ENCODE data around the gene MLLT1.
A peak's percentile ranks its signal among the peaks of the same experiment; 100 is the strongest.

MLLT1 gene

DNA sequence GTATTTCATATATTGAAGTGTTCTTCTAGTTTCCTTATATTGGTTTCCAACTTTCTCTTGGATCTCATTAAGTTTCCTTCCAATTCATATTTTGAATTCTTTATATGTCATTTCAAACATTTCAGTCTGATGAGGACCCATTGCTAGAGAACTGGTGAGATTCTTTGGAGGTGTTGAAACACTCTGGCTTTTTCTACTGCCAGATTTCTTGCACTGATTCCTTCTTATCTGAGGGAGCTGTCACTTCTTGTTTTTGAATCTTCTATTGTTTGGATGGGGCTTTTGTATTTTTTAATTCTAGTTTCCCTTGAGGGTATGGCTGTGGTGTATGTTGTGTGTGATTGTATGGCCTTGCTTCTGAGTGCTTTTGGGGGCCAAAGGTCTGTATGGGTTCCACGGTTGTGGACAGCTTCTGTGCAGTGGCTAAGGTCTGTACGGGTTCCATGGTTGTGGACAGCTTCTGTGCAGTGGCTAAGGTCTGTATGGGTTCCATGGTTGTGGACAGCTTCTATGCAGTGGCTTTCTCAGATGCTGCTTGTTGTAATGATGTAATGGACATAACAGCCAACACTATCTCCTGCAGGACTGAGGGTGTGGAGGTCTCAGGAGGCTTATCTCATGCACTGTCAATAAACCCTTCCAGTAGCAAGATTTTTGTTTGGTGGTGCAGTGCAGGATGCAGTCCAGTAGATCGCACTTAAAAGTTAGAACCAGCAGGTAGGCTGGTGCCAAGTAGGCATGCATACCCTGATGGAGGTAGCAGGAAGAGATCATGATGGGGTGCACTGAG, 107.5 kb downstream of the MLLT1 start:
- no peak for DNase-seq (ENCODE audit: low read depth)
- TF ChIP-seq, protein P1, sequence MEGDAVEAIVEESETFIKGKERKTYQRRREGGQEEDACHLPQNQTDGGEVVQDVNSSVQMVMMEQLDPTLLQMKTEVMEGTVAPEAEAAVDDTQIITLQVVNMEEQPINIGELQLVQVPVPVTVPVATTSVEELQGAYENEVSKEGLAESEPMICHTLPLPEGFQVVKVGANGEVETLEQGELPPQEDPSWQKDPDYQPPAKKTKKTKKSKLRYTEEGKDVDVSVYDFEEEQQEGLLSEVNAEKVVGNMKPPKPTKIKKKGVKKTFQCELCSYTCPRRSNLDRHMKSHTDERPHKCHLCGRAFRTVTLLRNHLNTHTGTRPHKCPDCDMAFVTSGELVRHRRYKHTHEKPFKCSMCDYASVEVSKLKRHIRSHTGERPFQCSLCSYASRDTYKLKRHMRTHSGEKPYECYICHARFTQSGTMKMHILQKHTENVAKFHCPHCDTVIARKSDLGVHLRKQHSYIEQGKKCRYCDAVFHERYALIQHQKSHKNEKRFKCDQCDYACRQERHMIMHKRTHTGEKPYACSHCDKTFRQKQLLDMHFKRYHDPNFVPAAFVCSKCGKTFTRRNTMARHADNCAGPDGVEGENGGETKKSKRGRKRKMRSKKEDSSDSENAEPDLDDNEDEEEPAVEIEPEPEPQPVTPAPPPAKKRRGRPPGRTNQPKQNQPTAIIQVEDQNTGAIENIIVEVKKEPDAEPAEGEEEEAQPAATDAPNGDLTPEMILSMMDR (IDR thresholded peaks at IDR 0.05; ENCODE audit: insufficient read depth, low read depth, low read length, missing control alignments): no peak
- no peak overlapping the region for H3K4me3 ChIP-seq (ENCODE audit: low read length)

DNA sequence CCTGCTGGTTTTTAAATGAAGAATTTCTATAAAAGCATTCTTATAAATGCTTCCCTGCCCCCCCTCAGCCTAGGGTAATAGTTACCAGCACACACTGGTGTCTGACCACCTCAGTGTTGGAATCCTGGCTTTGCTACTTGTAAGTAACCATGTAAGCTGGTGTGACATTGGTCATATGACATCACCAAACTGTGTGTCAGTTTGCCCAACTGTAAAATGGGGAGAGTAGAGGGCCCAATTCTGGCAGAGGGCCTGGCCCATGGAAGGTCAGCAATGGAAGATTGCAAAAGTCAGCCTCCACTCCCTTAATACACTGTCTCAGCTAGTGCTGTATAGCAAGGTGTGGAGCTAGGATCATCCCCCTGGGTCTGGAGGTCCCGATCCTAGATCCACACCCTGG, 112.7 kb downstream of the MLLT1 start:
- TF ChIP-seq, protein P1 (IDR thresholded peaks at IDR 0.05; ENCODE audit: insufficient read depth, low read depth, low read length, missing control alignments): no peak
- DNase-seq (ENCODE audit: low read depth): no peak
- H3K4me3 ChIP-seq (ENCODE audit: low read length): no peak overlapping the region

DNA sequence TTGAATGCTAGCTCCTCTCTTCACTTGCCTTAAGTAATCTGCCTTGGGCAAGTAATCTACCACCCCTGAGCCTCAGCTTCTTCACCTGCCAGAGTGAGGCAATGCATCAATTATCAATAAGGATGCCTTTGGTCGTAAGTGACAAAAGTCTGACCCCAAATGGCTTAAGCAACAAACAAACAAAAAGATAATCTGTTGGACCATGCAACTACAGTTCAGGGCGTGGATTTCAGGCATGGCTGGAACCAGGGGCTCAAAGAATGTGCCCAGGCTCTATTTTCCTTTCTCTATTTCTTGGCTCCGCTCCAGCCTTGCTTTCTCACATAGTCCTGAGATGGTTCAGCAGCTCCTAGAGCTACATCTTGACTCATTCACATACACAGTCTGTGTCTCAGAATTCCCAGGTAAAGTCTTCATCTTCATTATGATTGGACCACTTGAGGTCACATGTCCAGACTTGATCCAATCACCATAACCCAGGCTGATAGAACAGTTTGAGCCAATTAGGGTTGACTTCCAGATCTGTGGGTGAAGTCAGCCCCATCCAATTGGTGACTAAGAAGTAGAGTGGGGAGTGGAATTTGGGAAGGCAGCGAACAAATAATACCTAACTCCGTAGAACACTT, 114.8 kb downstream of the MLLT1 start:
- TF ChIP-seq, protein P1 (IDR thresholded peaks at IDR 0.05; ENCODE audit: insufficient read depth, low read depth, low read length, missing control alignments): no peak
- peak; percentile 20 for DNase-seq (ENCODE audit: low read depth)
- H3K4me3 ChIP-seq (ENCODE audit: low read length): no peak overlapping the region

DNA sequence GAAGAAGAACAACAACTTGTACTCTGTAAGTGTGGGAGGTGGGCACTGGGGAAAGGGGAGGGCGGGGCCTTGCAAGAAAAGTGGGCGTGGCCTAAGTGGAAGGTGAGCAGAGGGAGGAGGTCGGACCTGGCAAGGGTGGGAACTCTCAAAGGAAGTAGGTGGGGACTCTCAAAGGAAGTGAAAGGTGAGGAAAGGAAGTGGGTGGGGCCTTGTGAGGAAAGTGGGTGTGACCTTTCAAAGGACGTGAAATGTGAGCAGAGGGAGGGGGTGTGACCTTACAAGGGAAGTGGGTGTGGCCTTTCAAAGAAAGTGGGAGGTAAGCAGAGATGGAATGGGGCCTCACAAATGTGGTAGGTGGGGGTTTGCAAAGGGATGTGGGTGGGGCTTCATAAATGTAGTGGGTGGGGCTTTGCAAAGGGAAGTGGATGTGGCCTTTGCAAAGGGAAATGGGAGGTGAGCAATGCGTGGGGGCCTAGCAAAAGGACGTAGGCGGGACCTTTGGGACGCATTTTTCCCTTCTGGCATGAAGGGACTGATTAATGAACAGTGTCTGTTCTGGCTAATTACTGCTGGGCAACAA, 118.4 kb downstream of the MLLT1 start:
- DNase-seq (ENCODE audit: low read depth): peak; percentile 5
- TF ChIP-seq, protein P1 (IDR thresholded peaks at IDR 0.05; ENCODE audit: insufficient read depth, low read depth, low read length, missing control alignments): no peak
- H3K4me3 ChIP-seq (ENCODE audit: low read length): no peak overlapping the region

Data from epithelial cell of esophagus (primary cell).